Measurements from ENCODE around the gene PLXNB3.

Gene PLXNB3

DNA sequence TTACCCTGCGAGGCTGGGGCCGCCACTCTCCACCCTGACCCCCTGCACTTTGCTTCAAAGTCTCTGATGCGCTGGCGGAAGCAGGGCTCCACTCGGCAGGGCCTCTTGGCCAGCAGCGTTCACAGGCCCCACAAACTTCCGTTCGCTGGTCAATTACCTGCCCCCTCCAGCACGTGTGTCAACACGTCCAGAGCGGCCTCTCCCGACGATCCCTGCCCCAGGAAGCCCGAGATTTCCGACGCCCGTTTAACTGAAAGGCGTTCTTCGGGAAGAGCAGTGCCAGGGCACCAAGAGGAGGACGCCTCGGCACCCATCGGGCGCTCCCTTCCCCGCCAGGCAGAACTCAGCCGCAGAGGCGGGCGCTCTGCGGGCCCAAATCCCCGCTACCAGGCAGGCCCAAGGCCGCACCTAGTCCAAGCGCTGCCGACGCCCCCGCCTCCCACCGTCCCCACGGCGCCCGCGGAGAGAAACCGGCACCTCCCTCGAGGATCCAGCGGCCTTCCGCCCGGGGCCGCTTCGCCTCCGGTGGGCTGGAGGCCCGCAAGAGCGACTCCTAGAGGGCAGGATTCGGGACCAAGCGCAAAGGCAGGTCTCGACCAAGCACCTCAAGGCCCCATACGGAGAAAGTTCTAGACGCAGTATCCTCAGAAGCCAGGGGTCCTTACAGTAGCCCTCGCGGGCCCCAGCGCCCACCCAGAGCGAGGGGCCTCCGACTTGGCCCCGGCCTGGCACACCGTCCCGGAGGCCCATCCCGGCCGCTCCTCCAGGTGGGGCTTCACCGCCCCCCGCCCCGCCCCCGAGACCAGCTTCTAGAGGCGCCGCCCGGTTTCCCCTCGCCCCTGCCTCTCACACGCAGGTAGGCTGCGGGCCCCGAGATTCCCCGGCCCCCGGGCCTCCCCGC, 40.4 kb upstream of the PLXNB3 start:
- TF ChIP-seq, protein P1, sequence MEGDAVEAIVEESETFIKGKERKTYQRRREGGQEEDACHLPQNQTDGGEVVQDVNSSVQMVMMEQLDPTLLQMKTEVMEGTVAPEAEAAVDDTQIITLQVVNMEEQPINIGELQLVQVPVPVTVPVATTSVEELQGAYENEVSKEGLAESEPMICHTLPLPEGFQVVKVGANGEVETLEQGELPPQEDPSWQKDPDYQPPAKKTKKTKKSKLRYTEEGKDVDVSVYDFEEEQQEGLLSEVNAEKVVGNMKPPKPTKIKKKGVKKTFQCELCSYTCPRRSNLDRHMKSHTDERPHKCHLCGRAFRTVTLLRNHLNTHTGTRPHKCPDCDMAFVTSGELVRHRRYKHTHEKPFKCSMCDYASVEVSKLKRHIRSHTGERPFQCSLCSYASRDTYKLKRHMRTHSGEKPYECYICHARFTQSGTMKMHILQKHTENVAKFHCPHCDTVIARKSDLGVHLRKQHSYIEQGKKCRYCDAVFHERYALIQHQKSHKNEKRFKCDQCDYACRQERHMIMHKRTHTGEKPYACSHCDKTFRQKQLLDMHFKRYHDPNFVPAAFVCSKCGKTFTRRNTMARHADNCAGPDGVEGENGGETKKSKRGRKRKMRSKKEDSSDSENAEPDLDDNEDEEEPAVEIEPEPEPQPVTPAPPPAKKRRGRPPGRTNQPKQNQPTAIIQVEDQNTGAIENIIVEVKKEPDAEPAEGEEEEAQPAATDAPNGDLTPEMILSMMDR (IDR thresholded peaks at IDR 0.05; ENCODE audit: insufficient read depth, missing control alignments): peak; percentile 28
- FAIRE-seq (no peak), DNase-seq (ENCODE audit: insufficient read length, low spot score) (no peak)

DNA sequence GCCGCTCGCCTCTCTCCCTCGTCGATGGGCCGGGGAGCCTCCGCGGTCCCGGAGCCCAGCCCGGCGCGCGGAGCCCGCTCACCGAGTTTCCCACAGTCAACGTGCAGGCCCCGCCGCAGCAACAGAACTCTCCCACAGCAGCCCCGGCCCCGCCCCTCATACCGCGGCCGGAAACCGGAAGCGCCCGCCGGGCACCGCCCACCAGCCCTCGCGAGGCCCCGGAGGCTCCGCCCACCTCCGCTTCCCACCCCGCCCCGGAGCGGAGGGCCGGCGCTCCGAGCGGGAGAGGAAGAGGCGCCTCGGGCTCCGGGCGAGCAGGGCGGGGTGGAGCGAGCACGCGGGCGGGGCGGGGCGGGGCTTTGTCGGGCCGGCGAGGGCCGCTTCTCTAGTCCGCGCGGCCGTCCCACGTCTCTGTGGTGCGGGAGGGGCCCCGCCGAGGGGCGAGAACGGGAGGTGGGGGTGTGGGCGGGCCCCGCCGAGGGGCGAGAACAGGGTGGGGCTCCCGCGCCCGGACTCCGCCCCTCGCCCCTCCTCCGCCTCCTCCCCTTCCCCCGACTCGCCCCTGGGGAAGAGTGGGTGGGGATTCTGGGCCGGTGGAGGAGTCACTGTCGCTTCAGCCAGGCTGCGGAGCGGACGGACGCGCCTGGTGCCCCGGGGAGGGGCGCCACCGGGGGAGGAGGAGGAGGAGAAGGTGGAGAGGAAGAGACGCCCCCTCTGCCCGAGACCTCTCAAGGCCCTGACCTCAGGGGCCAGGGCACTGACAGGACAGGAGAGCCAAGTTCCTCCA, 39.6 kb upstream of the PLXNB3 start, which contains the start of the genes ABCD1 and BCAP31:
TSS of gene ABCD1 (plus strand) at position 605 of the 787 bp plus-strand sequence. CDS start 411 bp downstream, outside the sequence.
TSS of gene BCAP31 (minus strand) at position 136 of the 787 bp plus-strand sequence. CDS start 1,143 bp downstream, outside the sequence.
- FAIRE-seq: no peak
- TF ChIP-seq, protein P1 (IDR thresholded peaks at IDR 0.05; ENCODE audit: insufficient read depth, missing control alignments): no peak
- peak; percentile 92 for DNase-seq (ENCODE audit: insufficient read length, low spot score)

DNA sequence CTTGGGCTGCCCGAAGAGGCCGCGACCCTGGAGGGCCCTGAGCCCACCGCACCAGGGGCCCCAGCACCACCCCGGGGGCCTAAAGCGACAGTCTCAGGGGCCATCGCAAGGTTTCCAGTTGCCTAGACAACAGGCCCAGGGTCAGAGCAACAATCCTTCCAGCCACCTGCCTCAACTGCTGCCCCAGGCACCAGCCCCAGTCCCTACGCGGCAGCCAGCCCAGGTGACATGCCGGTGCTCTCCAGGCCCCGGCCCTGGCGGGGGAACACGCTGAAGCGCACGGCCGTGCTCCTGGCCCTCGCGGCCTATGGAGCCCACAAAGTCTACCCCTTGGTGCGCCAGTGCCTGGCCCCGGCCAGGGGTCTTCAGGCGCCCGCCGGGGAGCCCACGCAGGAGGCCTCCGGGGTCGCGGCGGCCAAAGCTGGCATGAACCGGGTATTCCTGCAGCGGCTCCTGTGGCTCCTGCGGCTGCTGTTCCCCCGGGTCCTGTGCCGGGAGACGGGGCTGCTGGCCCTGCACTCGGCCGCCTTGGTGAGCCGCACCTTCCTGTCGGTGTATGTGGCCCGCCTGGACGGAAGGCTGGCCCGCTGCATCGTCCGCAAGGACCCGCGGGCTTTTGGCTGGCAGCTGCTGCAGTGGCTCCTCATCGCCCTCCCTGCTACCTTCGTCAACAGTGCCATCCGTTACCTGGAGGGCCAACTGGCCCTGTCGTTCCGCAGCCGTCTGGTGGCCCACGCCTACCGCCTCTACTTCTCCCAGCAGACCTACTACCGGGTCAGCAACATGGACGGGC, 38.8 kb upstream of the PLXNB3 start:
- FAIRE-seq: no peak
- DNase-seq (ENCODE audit: insufficient read length, low spot score): no peak
- TF ChIP-seq, protein P1 (IDR thresholded peaks at IDR 0.05; ENCODE audit: insufficient read depth, missing control alignments): no peak

DNA sequence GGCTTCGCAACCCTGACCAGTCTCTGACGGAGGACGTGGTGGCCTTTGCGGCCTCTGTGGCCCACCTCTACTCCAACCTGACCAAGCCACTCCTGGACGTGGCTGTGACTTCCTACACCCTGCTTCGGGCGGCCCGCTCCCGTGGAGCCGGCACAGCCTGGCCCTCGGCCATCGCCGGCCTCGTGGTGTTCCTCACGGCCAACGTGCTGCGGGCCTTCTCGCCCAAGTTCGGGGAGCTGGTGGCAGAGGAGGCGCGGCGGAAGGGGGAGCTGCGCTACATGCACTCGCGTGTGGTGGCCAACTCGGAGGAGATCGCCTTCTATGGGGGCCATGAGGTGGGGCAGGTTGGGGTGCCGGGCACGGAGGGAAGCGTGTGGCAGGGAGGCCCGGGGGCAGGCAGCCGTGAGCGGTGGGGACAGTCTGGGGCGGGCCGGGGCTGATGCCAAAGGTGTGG, 38.2 kb upstream of the PLXNB3 start:
- FAIRE-seq (no peak), DNase-seq (ENCODE audit: insufficient read length, low spot score) (no peak)
- TF ChIP-seq, protein P1 (IDR thresholded peaks at IDR 0.05; ENCODE audit: insufficient read depth, missing control alignments): no peak

GRCh38 chrX:153726286-153727122, 37.5 kb upstream of the PLXNB3 start:
- TF ChIP-seq, protein P1 (IDR thresholded peaks at IDR 0.05; ENCODE audit: insufficient read depth, missing control alignments): no peak
- no peak for DNase-seq (ENCODE audit: insufficient read length, low spot score)
- FAIRE-seq: no peak
